HCT116 (cell line): ENCODE measurements around the gene CYREN.

Source experiments
- ATF3 ChIP-seq: IDR thresholded peaks from 2 replicates; pipeline ENCODE4 v1.6.1; 2012
- CTCF ChIP-seq, 3 experiments: fragments of 200-600 bp in 1 of 3; sonication (generic) in 1 of 3; IDR thresholded peaks in 2 of 3; conservative IDR thresholded peaks in 1 of 3; 2 replicates each; pipeline ENCODE4 v1.5.1; 2012 to 2017; ENCODE audit warnings: low read depth in 2 of 3, low read length in 2 of 3, antibody characterized with exemption in 1 of 3, borderline replicate concordance in 1 of 3, control low read depth in 1 of 3, mild to moderate bottlenecking in 1 of 3, mixed read lengths in 1 of 3, mixed run types in 1 of 3, moderate library complexity in 1 of 3; ENCODE audit not compliant: insufficient read depth in 1 of 3
- EZH2 ChIP-seq: fragments of 200-600 bp; sonication (generic); IDR thresholded peaks from 2 replicates; pipeline ENCODE4 v1.6.1; 2017; ENCODE audit warnings: antibody characterized with exemption, mixed run types
- EZH2phosphoT487 ChIP-seq: fragments of 200-600 bp; IDR thresholded peaks from 2 replicates; pipeline ENCODE4 v1.6.1; 2018; ENCODE audit warnings: antibody characterized with exemption, borderline replicate concordance
- JUND ChIP-seq: IDR thresholded peaks from 2 replicates; pipeline ENCODE4 v1.6.1; 2012
- MAX ChIP-seq: IDR thresholded peaks from 2 replicates; pipeline ENCODE4 v1.6.1; 2012
- POLR2AphosphoS5 ChIP-seq: IDR thresholded peaks from 2 replicates; pipeline ENCODE4 v1.6.1; 2011; ENCODE audit warnings: mild to moderate bottlenecking, low read depth, low read length, moderate library complexity
- REST ChIP-seq: IDR thresholded peaks from 2 replicates; pipeline ENCODE4 v1.6.1; 2012; ENCODE audit warnings: low read depth
- SP1 ChIP-seq: IDR thresholded peaks from 2 replicates; pipeline ENCODE4 v1.6.1; 2012; ENCODE audit warnings: low read depth
- TCF7L2 ChIP-seq: IDR thresholded peaks from 2 replicates; pipeline ENCODE4 v1.7.0; 2011; ENCODE audit warnings: borderline replicate concordance, inconsistent platforms; ENCODE audit not compliant: insufficient read depth, insufficient read length; ENCODE audit errors: extremely low read depth
- YY1 ChIP-seq: IDR thresholded peaks from 2 replicates; pipeline ENCODE4 v1.6.1; 2011; ENCODE audit warnings: low read length, low read depth, moderate library complexity, mild to moderate bottlenecking; ENCODE audit not compliant: insufficient replicate concordance; ENCODE audit errors: extremely low read depth
- ZBTB33 ChIP-seq: IDR thresholded peaks from 2 replicates; pipeline ENCODE4 v1.6.1; 2011; ENCODE audit warnings: mild to moderate bottlenecking, low read length, moderate library complexity; ENCODE audit not compliant: insufficient replicate concordance; ENCODE audit errors: extremely low read depth
- ZFX ChIP-seq: fragments of 450-650 bp; IDR thresholded peaks from 2 replicates; pipeline ENCODE4 v1.6.1; 2017
- ZNF274 ChIP-seq: fragments of 200-500 bp; sonication (Bioruptor generic); IDR thresholded peaks from 2 replicates; pipeline ENCODE4 v1.6.1; 2014; ENCODE audit warnings: mild to moderate bottlenecking, low read depth, low read length, inconsistent platforms

GRCh38 chr7:135165862-135166261 lies 4.6 kb downstream of the CYREN start:
- TF ChIP-seq SP1 (no peak), TCF7L2 (no peak), CTCF (IDR thresholded peaks at IDR 0.05 in 2 of 3, conservative IDR thresholded peaks at IDR 0.05 in 1 of 3; ENCODE audit: borderline replicate concordance in 1 of 3, insufficient read depth in 1 of 3, low read depth in 2 of 3, low read length in 2 of 3) (no peak), ZNF274 (no peak), YY1 (no peak), EZH2 (no peak), POLR2AphosphoS5 (no peak), EZH2phosphoT487 (no peak), JUND (no peak), ZFX (no peak), MAX (no peak), ZBTB33 (no peak), REST (no peak), ATF3 (no peak)
